H9 (cell line): ENCODE results near the gene RGS3. TPM values are rescaled to one million over a fixed set of nuclear protein-coding genes. Genes with fewer than 3 reads are reported as not detected.

Experiments
- DNase-seq: peaks from one replicate; pipeline ENCODE4 v3.0.0-alpha.2; 2017
- H2AFZ ChIP-seq: one replicate; pipeline ENCODE4 v1.6.1; 2013; ENCODE audit warnings: mild to moderate bottlenecking, low read length, control low read depth, moderate library complexity
- H2AK5ac ChIP-seq: 2 replicates; pipeline ENCODE4 v1.6.1; 2013; ENCODE audit warnings: low read length, control low read depth, mixed read lengths; ENCODE audit not compliant: insufficient read length
- H2BK120ac ChIP-seq: one replicate; pipeline ENCODE4 v1.6.1; 2013; ENCODE audit warnings: low read depth, mild to moderate bottlenecking, low read length, control low read depth, inconsistent platforms; ENCODE audit not compliant: poor library complexity, severe bottlenecking
- H2BK12ac ChIP-seq: 2 replicates; pipeline ENCODE4 v1.6.1; 2013; ENCODE audit warnings: low read length, control low read depth, mixed read lengths, low read depth; ENCODE audit not compliant: insufficient read length
- H2BK15ac ChIP-seq: 2 replicates; pipeline ENCODE4 v1.6.1; 2013; ENCODE audit warnings: low read depth, low read length, control low read depth
- H2BK20ac ChIP-seq: one replicate; pipeline ENCODE4 v1.6.1; 2013; ENCODE audit warnings: low read depth, mild to moderate bottlenecking, low read length, control low read depth, inconsistent platforms; ENCODE audit not compliant: poor library complexity, severe bottlenecking
- H2BK5ac ChIP-seq: 2 replicates; pipeline ENCODE4 v1.6.1; 2013; ENCODE audit warnings: low read length, control low read depth, mixed read lengths; ENCODE audit not compliant: insufficient read length
- H3K14ac ChIP-seq: 2 replicates; pipeline ENCODE4 v1.6.1; 2013; ENCODE audit warnings: low read length, control low read depth; ENCODE audit not compliant: insufficient read depth
- H3K18ac ChIP-seq: 2 replicates; pipeline ENCODE4 v1.6.1; 2013; ENCODE audit warnings: low read depth, mild to moderate bottlenecking, mixed read lengths, low read length, control low read depth; ENCODE audit not compliant: insufficient read length
- H3K23ac ChIP-seq: 2 replicates; pipeline ENCODE4 v1.6.1; 2013; ENCODE audit warnings: low read length, control low read depth, mixed read lengths, low read depth; ENCODE audit not compliant: insufficient read length
- H3K23me2 ChIP-seq: 2 replicates; pipeline ENCODE4 v1.6.1; 2013; ENCODE audit warnings: low read depth, mild to moderate bottlenecking, mixed read lengths, low read length, control low read depth; ENCODE audit not compliant: insufficient read length, poor library complexity, severe bottlenecking
- H3K27ac ChIP-seq: 2 replicates; pipeline ENCODE4 v1.5.1; 2013; ENCODE audit warnings: low read length, control low read depth, mixed read lengths, low read depth; ENCODE audit not compliant: insufficient read length
- H3K27me3 ChIP-seq: 2 replicates; pipeline ENCODE4 v1.6.1; 2013; ENCODE audit warnings: low read length, control low read depth, inconsistent platforms; ENCODE audit not compliant: insufficient read depth
- H3K4ac ChIP-seq: 2 replicates; pipeline ENCODE4 v1.6.1; 2013; ENCODE audit warnings: low read depth, mild to moderate bottlenecking, control low read depth, inconsistent platforms, low read length, moderate library complexity
- H3K4me1 ChIP-seq: 2 replicates; pipeline ENCODE4 v1.6.1; 2013; ENCODE audit warnings: low read length, control low read depth, inconsistent platforms; ENCODE audit not compliant: insufficient read depth
- H3K4me2 ChIP-seq: 2 replicates; pipeline ENCODE4 v1.6.1; 2013; ENCODE audit warnings: low read length, control low read depth, mixed read lengths; ENCODE audit not compliant: insufficient read length, insufficient read depth
- H3K56ac ChIP-seq: 2 replicates; pipeline ENCODE4 v1.6.1; 2013; ENCODE audit warnings: low read depth, mild to moderate bottlenecking, mixed read lengths, low read length, control low read depth; ENCODE audit not compliant: insufficient read length
- H3K79me1 ChIP-seq: 2 replicates; pipeline ENCODE4 v1.6.1; 2013; ENCODE audit warnings: low read depth, mild to moderate bottlenecking, moderate library complexity, low read length, control low read depth, inconsistent platforms; ENCODE audit not compliant: insufficient read depth, poor library complexity, severe bottlenecking
- H3K79me2 ChIP-seq: 2 replicates; pipeline ENCODE4 v1.6.1; 2013; ENCODE audit warnings: low read length, control low read depth, inconsistent platforms; ENCODE audit not compliant: insufficient read depth
- H3K9ac ChIP-seq: 2 replicates; pipeline ENCODE4 v1.6.1; 2013; ENCODE audit warnings: low read length, control low read depth, mixed read lengths; ENCODE audit not compliant: insufficient read length; ENCODE audit errors: extremely low read depth
- H3K9me3 ChIP-seq: one replicate; pipeline ENCODE4 v1.6.1; 2013; ENCODE audit warnings: low read depth, low read length, inconsistent platforms; ENCODE audit not compliant: control insufficient read depth
- H3T11ph ChIP-seq: one replicate; pipeline ENCODE4 v1.6.1; 2013; ENCODE audit warnings: mild to moderate bottlenecking, low read length, control low read depth, inconsistent platforms
- H4K20me1 ChIP-seq: one replicate; pipeline ENCODE4 v1.6.1; 2013; ENCODE audit not compliant: control insufficient read depth, insufficient read length, insufficient read depth
- H4K5ac ChIP-seq: 2 replicates; pipeline ENCODE4 v1.6.1; 2013; ENCODE audit warnings: low read depth, mild to moderate bottlenecking, mixed read lengths, low read length, control low read depth; ENCODE audit not compliant: insufficient read length
- H4K8ac ChIP-seq: replicated peaks from 2 replicates; pipeline ENCODE4 v1.6.1; 2013; ENCODE audit warnings: low read length, control low read depth, mixed read lengths, low read depth; ENCODE audit not compliant: insufficient read length
- H4K91ac ChIP-seq: 2 replicates; pipeline ENCODE4 v1.6.1; 2013; ENCODE audit warnings: low read depth, mild to moderate bottlenecking, moderate library complexity, mixed read lengths, low read length, control low read depth; ENCODE audit not compliant: insufficient read length
- H3K27ac Mint-ChIP-seq, 3 experiments: 2 replicates in 2 of 3; 3 replicates in 1 of 3; pipeline ENCODE4 v1.8.0; 2020 to 2021; ENCODE audit warnings: mixed read lengths in 3 of 3, mild to moderate bottlenecking in 1 of 3, moderate library complexity in 1 of 3
- H3K27me3 Mint-ChIP-seq: 2 replicates; pipeline ENCODE4 v1.8.0; 2021; ENCODE audit warnings: low read depth, mild to moderate bottlenecking, moderate library complexity, mixed read lengths
- H3K36me3 Mint-ChIP-seq, 3 experiments: 2 replicates in 2 of 3; 3 replicates in 1 of 3; pipeline ENCODE4 v1.8.0; 2020 to 2021; ENCODE audit warnings: low read depth in 3 of 3, mixed read lengths in 3 of 3; ENCODE audit not compliant: insufficient read depth in 1 of 3
- H3K4me1 Mint-ChIP-seq, 2 experiments: 2 replicates each; pipeline ENCODE4 v1.8.0; 2020; ENCODE audit warnings: mixed read lengths in 2 of 2
- H3K4me3 Mint-ChIP-seq, 2 experiments: 2 replicates in 1 of 2; 3 replicates in 1 of 2; pipeline ENCODE4 v1.8.0; 2020 to 2021; ENCODE audit warnings: mild to moderate bottlenecking in 2 of 2, mixed read lengths in 2 of 2, moderate library complexity in 1 of 2
- H3K9me3 Mint-ChIP-seq, 2 experiments: 2 replicates in 1 of 2; 3 replicates in 1 of 2; pipeline ENCODE4 v1.8.0; 2020; ENCODE audit warnings: mild to moderate bottlenecking in 2 of 2, mixed read lengths in 2 of 2, moderate library complexity in 1 of 2
- CTCF ChIP-seq: fragments of 200-600 bp; sonication (generic); conservative IDR thresholded peaks from 3 replicates; pipeline ENCODE4 v1.8.0; 2021; ENCODE audit warnings: antibody characterized with exemption, mild to moderate bottlenecking
- WGBS: extraction: QIAGEN DNeasy Blood & Tissue Kit; methylation state at CpG from one replicate; pipeline ENCODE4 v1.1.7; 2013; ENCODE audit warnings: missing lambda C conversion rate, low lambda C conversion rate, mixed read lengths; ENCODE audit not compliant: insufficient read length; ENCODE audit errors: extremely low coverage; 5-methylcytosine and 5-hydroxymethylcytosine counted together
- total RNA-seq: library from RNA; stranded (reverse); gene quantifications from 2 replicates; pipeline ENCODE4 v1.2.1, GENCODE V29; 2021

Gene RGS3
- total RNA-seq, 1 experiment from 2014 or later, result 13.9 TPM

- H3K4ac ChIP-seq, result no peak overlapping the region
- no peak overlapping the region for H4K5ac ChIP-seq
- no peak overlapping the region for H3K4me2 ChIP-seq
- no peak overlapping the region for H3K14ac ChIP-seq
- H3K56ac ChIP-seq, result no peak overlapping the region
- H3K4me1 ChIP-seq, result no peaks in the 10 kb centered on the region
- H3K23me2 ChIP-seq, result no peaks in the 10 kb centered on the region
- H3K18ac ChIP-seq, result no peak overlapping the region
- H3K4me3 Mint-ChIP-seq, result no peak overlapping the region; a peak in 1 of 5 replicates
- no CpG with 5 or more reads among the region's 1 CpG for WGBS
- H2BK120ac ChIP-seq, result no peak overlapping the region
- H3K27me3 Mint-ChIP-seq, result no peaks in the 10 kb centered on the region
- peaks cover 10 to 19% of the 10 kb centered on the region in 2 experiments for H3K4me1 Mint-ChIP-seq
- H3K27me3 ChIP-seq, result no peaks in the 10 kb centered on the region
- peaks cover 2 to 8% of the 10 kb centered on the region in 2 experiments; a peak in 2 of 5 replicates for H3K9me3 Mint-ChIP-seq
- H3K36me3 Mint-ChIP-seq, result peaks cover 2 to 10% (median 3%) of the 10 kb centered on the region in 3 experiments; a peak in 5 of 7 replicates
- no peak overlapping the region for H3K27ac ChIP-seq
- H3K9me3 ChIP-seq, result no peaks in the 10 kb centered on the region
- TF ChIP-seq CTCF, result no peak
- H3K27ac Mint-ChIP-seq, result peak overlapping the region; percentile 2 to 93 (median 79); a peak in 5 of 7 replicates
- no peak overlapping the region for H2BK15ac ChIP-seq
- no peak overlapping the region for H3K23ac ChIP-seq
- no peak overlapping the region for H2BK12ac ChIP-seq
- H2BK20ac ChIP-seq, result no peak overlapping the region
- no peak for DNase-seq
- no peak overlapping the region for H2BK5ac ChIP-seq
- no peak overlapping the region for H3T11ph ChIP-seq
- H2AK5ac ChIP-seq, result no peak overlapping the region
- no peaks in the 10 kb centered on the region for H3K79me2 ChIP-seq
- no peaks in the 10 kb centered on the region for H3K79me1 ChIP-seq
- H4K20me1 ChIP-seq, result no peaks in the 10 kb centered on the region
- H4K8ac ChIP-seq, result no peak overlapping the region
- no peak overlapping the region for H2AFZ ChIP-seq
- H3K9ac ChIP-seq, result no peak overlapping the region
- no peak overlapping the region for H4K91ac ChIP-seq
These were observed 7.6 kb downstream of the RGS3 start for GRCh38 chr9:113471143-113471542.
